TTC549 (cell line): ENCODE data around the gene ZNF506.
A peak's percentile ranks its signal among the peaks of the same experiment; 100 is the strongest.
"Not testable (repeated sequence)": the region's sequence is repeated elsewhere in the genome, so short reads cannot be mapped to it uniquely, and the experiment has no call there.

Source experiments
- FAIRE-seq: peaks from 2 replicates; lab custom pipeline; 2012; peaks lifted over from hg19 to GRCh38; lab: Jason Lieb, UNC

Gene ZNF506

DNA sequence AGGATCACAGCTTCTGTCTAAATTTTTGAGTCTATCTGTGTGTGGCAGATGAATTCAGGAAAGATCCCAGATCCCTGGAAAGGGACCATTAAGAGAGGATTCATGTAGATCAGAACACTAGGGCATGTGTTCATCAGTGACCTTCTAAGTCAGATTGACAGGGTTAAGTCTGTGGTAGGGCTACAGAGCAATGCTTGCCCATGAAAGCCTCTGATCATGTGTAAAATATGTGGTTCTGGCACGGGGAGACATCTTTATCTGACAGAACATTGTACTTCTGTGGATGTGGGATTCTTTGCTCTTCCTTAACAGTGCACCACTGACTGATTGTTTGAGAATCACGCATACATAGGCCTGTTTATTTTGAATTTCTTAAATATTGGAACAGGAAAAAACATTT, 42.9 kb downstream of the ZNF506 start:
- no peak for FAIRE-seq

DNA sequence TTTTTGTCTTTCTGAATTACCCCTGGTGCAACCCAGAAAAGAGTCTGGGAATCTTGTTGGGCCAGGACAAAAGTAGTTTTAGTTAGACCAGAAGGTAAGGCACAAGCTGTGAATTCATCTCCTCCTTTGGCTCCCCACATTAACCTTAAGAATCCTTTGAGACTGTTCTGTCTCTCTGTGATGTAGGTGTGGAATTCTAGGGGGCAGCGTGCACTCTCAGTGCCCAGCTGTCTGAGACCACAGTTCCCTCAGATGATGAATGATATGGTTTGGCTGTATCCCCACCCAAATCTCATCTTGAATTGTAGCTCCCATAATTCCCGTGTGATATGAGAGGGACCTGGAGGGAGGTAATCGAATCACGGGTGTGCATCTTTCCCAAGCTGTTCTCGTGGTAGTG, 43.9 kb downstream of the ZNF506 start:
- FAIRE-seq = no peak

DNA sequence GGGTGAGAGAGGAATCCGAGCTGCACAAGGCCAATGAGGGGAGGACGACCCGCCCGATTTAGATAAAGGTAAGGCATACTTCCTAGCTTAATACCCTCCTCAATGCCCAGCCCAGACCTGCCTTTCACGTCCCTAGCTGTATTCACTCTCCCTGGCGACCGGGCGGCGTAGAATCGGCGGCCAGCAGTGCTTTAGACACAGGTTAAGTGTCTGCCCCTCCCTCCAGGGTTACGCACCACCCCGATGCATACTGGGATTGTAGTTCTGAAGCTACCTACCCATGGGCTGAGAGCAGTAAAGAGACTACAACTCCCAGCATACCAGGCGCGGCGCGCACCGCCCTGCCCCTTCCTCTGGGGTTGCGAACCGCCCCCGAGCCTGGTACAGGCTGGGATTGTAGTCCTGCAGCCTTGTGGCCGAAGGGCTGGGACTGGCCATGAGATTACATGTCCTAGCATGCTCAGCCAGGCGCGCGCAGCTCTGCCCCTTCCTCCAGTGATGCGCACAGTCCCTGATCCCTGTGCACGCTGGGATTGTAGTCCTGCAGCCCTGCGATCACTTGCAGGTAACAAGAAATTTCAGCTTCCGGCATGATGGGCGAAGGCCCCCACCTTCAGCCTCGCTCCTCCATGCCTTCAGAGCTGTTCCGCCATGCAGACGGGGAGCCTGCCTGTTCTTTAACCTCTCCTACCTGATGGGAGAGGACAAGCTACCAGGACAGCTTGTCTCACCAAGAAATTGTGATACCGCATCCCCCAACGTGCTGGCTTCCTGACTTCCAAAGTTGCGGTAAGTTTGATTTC, 45.1 kb downstream of the ZNF506 start:
- peak; percentile 97 for FAIRE-seq

DNA sequence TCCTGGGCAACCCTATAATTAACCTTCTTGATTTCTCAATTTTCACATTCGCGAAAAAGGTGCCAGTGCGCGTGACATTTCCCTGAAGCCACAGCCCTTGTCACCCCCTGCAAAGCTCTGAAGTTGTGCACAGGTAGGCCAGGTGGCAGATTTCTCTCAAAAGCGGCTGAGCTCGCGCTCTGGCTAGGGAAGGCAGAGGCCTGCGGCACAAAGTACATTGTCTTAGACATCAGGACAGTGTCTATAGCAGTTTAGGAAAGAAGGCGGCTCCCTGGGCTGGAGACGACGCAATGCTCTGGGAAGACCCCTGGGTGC, 45.7 kb downstream of the ZNF506 start:
- no peak for FAIRE-seq

DNA sequence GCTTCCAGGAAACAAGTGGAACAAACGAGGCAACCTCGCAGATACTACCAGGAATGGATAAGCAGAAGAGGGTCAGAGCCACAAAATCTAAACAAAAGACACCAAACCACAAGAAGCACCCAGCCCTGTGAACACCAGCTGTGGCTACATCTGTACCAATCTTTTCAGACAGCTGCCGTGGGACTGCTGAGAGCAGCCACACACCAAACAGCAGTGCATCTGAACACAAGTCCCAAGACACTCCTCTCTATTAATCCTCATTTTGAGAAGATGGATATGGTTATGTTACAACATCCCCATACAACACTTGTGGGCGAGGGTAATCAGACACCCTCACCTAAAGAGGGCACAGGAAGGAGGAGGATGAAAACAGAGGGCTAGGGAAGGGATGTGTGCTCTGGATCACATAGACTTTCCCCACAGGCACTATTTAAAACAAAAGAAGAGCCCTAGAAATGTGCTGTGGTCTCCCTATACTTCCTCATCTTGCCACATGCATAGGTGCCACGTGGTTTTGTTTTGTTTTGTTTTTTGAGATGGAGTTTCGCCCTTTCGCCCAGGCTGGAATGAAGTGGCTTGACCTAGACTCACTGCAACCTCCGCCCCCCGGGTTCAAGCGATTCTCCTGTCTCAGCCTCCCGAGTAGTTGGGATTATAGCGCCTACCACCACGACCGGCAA, 47.1 kb downstream of the ZNF506 start:
- FAIRE-seq = no peak

DNA sequence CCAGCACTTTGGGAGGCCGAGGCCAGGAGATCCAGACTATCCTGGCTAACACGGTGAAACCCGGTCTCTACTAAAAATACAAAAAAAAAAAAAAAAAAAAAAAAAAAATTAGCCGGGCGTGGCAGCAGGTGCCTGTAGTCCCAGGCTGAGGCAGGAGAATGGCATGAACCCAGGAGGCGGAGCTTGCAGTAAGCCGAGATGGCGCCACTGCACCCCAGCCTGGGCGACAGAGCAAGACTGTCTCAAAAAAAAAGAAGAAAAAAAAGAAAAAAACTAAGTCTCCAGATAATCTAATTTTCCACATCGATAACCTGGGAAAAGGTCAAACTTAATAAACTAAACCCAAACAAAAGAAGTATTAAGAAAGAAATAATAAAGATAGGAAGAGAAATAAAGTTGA, 49.6 kb downstream of the ZNF506 start:
- FAIRE-seq = not testable (repeated sequence)

DNA sequence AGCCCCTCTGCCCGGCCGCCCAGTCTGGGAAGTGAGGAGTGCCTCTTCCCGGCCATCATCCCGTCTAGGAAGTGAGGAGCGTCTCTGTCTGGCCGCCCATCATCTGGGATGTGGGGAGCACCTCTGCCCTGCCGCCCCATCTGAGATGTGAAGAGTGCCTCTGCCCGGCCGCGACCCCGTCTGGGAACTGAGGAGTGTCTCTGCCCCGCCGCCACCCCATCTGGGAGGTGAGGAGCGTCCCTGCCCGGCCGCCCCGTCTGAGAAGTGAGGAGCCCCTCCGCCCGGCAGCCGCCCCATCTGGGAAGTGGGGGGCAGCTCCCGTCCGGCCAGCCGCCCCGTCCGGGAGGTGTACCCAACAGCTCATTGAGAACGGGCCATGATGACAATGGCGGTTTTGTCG, 51.6 kb downstream of the ZNF506 start:
- FAIRE-seq = not testable (repeated sequence)

DNA sequence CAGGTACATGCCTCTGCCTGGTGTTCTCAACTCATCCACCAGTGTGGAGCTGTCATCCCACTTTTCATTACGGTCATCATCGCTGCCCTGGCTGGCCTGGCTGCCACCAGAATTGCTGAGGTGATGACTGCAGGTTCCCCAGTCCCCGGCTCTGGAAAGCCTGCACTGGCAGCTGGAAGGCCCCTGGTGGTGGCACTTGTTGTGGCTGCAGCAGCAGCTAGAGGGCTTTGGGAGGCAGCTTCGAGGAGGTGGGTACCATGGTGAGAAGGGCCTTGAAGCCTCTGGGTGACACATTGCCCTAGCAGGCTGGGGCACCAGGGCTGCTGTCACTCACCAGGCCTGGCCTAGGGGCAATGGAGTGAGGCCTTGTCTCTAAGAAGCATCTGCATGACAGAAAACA, 63.4 kb downstream of the ZNF506 start:
- no peak for FAIRE-seq

DNA sequence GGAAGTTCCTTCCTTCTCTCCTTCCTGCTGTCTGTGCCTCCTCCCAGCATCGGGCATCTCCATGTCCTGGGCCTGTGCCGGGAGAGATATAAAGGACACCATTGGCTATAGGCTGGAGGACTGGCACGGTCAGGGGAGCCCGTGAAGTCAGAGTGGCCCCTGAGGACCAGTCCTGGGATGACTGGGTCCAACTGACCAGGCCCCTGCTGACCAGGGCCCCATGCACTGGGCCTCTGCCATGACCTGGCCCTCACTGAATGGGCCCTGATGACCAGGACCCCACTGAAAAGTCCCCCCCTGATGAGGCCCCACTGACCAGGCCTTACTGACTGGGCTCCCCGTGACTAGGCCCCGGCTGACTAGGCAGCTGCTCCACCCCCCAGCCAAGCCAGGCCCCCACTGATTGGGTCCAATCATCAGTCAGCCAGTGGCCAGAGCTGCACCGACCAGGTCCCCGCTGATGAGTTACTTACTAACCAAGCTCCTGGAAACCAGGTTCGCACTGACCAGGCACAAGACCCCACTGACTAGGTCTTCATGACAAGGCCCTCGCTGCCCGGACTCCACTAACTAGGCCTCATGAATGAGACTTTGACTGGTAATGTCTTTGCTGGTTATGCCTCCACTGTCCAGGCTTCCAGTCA, 68.7 kb downstream of the ZNF506 start:
- no peak for FAIRE-seq

DNA sequence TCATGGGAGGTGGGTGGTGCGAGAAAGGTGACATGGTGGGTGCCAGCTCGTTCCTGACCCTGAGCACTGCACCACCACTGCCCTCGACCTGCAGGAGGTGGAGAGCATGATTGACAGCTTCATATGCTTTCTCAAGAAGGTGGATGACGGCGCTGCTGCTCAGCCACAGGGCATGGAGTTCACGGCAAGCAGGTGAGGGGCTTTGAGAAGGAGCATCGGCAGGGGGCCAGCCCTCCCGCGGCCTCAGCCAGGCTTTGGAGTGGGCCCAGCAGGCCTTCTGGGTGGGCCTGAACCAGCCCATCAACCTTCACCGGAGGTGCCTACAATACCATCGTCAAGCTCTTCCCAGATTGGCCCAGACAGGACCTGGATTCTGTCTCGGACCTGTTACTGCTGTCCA, 69.7 kb downstream of the ZNF506 start:
- FAIRE-seq = no peak

DNA sequence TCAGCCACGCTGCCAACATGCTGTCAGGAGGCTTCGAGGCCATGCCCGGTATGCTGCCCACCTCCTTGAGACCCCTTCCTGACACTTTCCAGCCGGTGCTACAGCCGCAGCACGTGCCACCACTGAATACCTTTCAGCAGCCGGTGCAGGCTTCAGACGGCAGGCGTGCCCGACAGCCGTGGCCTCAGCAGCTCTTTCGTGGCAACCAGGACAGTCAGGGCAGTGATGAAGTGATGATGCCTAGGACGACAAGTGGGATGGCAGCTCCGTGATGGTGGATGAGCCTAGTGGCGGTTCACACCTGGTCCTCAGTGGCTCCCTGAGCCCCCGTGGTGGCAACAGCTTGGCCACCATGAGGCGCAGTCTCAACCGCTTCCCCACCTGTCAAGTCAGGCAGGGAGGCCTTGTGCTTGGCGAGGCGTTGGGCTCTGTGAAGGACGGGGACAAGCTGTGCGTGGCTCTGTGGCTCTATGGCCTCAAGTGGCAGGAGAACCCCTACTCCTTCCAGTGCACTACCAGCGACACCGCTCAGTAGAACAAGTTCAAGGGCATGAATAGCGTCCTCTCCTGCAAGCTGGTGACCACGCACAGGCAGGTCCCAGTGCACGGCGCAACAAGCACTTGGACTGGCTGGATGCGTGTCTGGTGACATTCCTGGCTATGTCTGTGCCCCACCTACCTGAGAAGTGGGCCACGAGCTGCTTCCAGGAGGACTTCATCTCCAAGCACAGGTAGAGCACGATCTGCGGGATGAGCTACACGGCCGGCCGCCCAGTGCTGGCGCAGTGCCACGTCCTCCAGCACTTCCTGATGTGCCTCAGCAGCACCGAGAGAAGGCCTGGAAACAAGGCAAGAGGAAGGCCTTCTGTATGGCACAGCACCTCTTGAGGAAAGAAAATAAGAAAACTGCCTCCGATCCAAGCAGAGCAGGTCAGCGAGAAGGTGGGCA, 70.4 kb downstream of the ZNF506 start:
- FAIRE-seq = no peak

DNA sequence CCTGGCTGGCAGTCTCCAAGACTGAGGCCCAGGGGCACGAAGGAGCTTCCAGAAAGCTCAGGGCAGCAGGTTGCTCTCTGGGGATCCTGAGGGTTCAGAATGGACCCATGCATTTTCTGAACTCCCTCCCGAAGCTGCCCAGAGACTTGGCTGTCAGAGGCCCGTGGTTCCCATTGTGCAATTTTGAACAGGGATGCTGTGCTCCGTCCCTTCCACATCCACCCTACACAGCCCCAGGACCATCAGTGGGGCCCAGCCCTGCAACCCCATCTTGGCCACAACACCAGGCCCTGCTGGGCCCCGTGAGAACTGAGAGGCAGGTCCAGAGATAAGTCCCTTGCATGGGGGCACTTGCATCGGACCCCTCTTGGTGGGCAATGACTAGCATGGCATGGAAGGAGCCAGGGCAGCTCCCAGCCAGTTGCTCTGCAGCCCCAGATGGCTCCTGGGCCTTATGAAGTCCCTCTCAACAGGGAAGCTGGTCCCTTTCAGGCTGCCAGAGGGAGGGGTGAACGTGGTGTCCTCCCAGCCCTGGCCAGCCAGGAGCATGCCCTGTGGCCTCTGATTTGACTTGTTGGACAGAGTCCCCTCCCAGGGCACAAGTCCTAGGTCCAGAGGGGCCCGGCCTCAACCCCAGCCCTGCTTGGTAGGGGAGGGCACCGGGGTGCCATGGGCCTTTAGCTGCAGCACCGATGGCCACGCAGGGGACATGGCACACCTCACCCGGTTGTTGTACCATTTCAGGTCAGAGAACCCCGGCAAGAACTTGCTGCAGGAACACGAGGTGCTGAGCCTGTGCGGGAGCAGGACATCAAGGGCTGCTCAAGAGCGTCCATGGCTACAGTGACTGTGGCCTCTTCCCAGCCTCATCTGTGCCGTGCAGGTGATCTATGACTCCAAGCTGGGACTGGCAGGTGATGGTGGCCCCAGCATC, 71.4 kb downstream of the ZNF506 start:
- FAIRE-seq = no peak

DNA sequence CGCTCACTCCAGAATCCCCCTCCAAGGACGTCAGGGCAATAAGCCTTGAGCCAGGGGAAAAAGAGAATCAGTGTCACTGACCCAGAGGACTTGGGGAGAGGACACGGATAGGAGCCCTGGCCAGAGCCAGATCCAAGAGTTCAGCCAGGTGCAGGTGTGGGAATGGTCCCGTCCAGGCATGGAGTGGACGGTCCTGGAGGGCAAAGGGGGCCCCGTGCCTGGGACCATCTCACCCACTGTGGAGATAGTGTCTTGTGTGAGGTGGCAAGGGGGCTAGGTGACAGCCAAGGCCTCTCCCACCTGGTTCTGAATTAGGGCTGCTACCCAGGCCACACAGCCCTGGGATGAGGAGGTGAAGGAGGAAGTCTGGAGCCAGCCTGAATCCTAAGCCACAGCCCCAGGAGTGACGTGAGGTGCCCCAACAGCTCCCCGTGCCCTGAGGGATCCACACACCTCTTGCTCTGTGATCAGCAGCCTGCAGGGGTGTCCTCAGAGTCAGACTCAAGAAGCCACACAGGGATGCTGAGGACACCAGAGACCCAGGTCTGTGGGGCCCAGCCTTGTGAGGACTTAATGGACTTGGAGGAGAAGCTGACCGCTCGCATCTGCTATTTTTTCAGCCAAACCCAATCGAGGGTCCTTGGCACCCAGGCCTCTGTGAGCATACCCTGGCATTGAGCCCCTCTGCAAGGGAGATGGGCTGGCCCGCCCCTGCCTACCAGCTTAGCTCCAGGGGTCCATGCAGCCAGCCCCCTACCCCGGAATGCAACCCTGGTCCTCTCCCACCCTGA, 72.2 kb downstream of the ZNF506 start:
- no peak for FAIRE-seq

DNA sequence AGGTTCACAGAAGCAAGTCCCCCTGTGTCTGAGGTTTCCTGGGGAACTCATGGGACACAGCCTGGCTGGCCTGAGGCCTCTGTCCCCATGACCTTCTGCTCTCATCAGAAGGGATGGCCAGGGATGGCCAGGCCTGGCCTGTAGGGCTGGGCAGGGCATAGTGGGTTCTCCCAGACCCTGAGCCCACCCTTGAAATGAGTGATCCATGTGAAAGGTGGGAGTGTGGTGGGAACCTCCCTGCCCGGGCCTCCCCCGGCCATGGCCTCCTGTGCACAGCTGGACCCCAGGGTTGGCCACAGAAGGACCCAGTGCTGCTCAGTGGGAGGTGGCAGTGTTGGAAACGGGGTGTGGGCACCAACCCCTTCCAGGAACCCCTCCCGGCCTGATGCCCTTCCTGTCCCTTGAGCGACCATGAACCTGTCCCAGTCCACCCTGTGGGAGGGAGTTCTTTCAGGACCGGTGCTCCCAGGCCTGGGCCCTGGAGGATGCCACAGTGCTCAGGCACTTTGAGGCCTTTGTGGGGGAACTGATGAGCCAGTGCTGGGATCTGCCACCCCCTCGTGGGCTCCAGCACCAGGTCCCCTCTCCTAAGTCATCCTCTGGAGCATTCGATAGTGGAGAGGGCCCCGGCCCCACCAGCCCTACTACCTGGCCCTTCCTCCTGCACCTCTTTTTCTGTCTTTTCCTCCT, 73.2 kb downstream of the ZNF506 start:
- FAIRE-seq = no peak

DNA sequence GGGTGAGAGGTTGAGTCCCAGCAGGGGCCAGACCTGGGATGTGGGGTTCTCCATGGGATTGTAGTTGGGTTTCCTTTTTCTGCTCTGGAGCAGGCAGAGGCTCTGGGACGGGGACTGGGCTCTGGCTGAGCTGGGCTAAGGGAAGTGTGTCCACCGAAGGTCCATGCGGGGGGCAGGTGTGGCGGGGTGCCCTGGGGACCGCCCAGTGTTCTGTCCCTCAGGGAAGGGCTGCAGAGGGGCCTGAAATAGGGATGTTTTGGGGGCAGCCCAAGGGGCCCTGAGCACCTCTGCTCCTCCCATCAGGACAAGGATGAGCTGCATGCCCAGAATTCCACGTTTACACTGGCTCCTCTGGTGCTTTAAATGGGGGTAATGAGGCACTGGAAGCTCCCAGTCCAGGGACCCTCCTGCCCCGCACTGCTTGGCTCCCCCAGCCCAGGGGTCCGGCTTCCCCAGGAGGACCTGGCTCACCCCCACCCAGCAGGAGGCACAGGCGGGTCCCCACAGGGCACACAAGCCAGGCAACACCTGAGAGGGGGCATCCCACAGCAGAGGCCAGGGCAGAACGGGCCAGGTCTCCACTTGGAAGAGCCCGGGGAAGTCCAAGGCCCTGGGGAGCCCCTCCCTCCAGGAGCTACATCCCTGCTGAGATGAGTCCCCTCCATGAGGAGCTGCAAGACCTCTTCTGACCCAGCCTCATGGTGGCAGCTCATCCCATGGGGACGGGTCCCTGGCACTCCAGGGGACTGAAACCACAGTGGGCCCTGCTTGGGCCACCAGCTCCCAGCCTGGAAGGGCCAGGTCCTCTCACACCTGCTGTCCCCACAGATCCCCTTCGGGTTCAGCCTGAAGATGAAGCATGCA, 74.0 kb downstream of the ZNF506 start:
- no peak for FAIRE-seq

DNA sequence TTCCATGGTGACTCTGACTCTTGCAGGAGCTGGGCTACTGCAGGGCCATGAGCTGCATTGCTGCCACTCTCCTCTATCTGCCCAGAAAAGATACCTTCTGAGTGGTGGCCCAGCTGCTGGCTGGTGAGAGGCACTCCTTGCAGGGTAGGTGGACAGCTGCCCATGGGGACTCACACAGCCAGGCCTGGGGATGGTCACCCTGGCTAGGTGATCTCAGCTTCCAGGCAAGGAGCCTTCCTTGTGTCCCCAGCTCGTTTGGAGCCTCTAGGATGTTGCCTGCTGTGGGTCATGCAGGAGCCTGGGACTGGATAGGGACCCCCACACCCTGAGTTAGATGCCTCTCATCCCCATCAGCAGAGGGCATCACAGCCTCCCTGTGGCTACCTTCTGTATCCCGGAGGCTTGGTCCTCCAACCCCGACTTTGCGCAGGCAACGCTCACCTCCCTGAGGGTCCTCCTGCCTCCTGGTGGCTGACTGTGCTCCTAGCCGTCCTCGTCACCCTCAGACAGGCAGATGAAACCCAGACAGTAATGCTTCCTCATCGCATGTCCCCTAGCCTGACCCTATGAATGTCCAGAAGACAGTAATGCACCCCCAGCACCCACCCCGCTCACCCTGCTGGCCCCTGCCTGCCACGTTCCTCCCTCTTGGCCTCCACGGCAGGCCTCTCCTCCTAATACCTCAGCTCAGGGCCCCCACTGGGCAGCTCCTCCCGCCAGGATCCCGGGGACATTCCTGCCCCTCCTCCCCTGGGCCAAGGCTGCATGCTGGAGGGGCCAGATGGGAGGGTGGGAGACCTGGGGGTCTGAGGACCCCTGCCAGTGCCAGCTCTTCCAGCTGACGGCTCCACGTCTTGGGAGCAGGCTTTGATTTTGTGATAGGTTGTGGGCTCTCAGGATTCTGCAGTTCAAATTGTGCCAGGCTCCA, 75.0 kb downstream of the ZNF506 start:
- FAIRE-seq = no peak

DNA sequence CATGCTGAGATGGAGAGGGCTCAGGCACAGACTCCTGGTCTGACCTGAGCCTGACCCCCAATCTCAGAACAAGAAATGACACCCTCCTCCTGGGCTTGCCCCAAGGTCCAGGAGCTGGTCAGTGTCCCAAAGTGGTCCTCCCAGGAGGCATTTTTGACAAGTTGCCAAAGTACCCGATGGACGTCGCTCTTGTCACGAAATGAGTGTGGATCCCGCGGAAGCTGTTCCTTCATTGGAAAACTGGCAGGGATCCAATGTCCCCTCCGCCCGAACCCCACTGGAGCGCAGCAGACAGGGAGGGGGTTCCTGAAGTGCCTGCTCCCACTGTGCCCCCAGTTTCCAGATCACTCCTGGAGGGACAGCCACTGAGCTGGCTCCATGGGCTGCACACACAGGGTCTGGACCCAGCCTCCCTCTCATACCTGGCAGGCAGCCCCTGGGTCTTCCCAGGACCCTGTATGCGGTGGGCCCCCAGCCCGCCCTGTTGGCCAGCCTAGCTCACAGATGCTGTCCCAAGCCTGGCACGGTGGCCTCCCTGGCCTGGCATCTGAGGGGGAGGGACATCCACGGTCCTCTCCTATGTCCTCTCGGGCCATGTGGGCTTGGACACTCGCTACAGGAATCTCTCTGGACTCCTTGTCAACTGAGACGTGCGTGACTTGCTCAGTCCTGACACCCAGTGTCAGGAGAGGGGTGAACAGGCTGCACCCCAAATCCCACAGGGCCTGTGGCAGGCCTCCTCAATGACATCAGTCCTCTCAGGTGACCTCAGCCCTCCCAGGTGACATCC, 75.9 kb downstream of the ZNF506 start:
- FAIRE-seq = no peak
